Spleen (tissue), 11 donors: Measurements from ENCODE around the gene UQCC2. TPM values are rescaled to one million over a fixed set of nuclear protein-coding genes. Genes with fewer than 3 reads are reported as not detected.

Source experiments
- DNase-seq: peaks from one replicate; pipeline ENCODE4 v3.0.0-alpha.2; 2020
- H3K27ac ChIP-seq, 8 donors: fragments of 200-600 bp; sonication (generic) in 7 of 8; 1 replicate in 4 of 8; 2 replicates in 4 of 8; pipeline versions ENCODE4 v1.5.0 to v1.8.0; 2016 to 2021; ENCODE audit warnings: inconsistent platforms in 4 of 8, mild to moderate bottlenecking in 4 of 8, moderate library complexity in 1 of 8
- H3K27me3 ChIP-seq, 7 donors: fragments of 200-600 bp; sonication (generic) in 6 of 7; replicated peaks in 1 of 7; 1 replicate in 4 of 7; 2 replicates in 3 of 7; pipeline versions ENCODE4 v1.5.0 to v1.8.0; 2016 to 2021; ENCODE audit warnings: inconsistent platforms in 3 of 7, mild to moderate bottlenecking in 1 of 7
- H3K36me3 ChIP-seq, 6 donors: fragments of 200-600 bp; sonication (generic) in 5 of 6; 1 replicate in 4 of 6; 2 replicates in 2 of 6; pipeline versions ENCODE4 v1.5.0 to v1.8.0; 2016 to 2021; ENCODE audit warnings: inconsistent platforms in 2 of 6
- H3K4me1 ChIP-seq, 6 donors: fragments of 200-600 bp; sonication (generic) in 5 of 6; 1 replicate in 3 of 6; 2 replicates in 3 of 6; pipeline versions ENCODE4 v1.5.0 to v1.8.0; 2016 to 2021; ENCODE audit warnings: inconsistent platforms in 3 of 6
- H3K4me3 ChIP-seq, 8 donors: fragments of 200-600 bp; sonication (generic) in 7 of 8; 1 replicate in 4 of 8; 2 replicates in 4 of 8; pipeline versions ENCODE4 v1.5.0 to v1.8.0; 2016 to 2021; ENCODE audit warnings: inconsistent platforms in 4 of 8, mild to moderate bottlenecking in 4 of 8, moderate library complexity in 2 of 8
- H3K9me3 ChIP-seq, 8 donors: fragments of 200-600 bp; sonication (generic) in 7 of 8; 1 replicate in 4 of 8; 2 replicates in 4 of 8; pipeline versions ENCODE4 v1.5.0 to v1.8.0; 2016 to 2021; ENCODE audit warnings: inconsistent platforms in 4 of 8
- CTCF ChIP-seq, 11 experiments: fragments of 200-600 bp in 7 of 11; fragments of 450-650 bp in 4 of 11; sonication (generic) in 4 of 11; IDR thresholded peaks in 8 of 11; conservative IDR thresholded peaks in 3 of 11; 1 replicate in 7 of 11; 2 replicates in 4 of 11; pipeline versions ENCODE4 v1.4.0 to v1.8.0; 2016 to 2021; ENCODE audit warnings: antibody characterized with exemption in 11 of 11, inconsistent platforms in 4 of 11, mild to moderate bottlenecking in 1 of 11
- POLR2A ChIP-seq, 3 donors: fragments of 450-650 bp; IDR thresholded peaks; one replicate each; pipeline ENCODE4 v1.5.1; 2017; ENCODE audit warnings: antibody characterized with exemption in 3 of 3, mild to moderate bottlenecking in 1 of 3
- POLR2AphosphoS5 ChIP-seq, 3 donors: sonication (generic); formaldehyde crosslinking; IDR thresholded peaks; one replicate each; pipeline ENCODE4 v1.5.1; 2017; ENCODE audit warnings: antibody characterized with exemption in 3 of 3
- WGBS, 5 donors: extraction: QIAGEN DNeasy Blood & Tissue Kit in 3 of 5; methylation state at CpG; one replicate each; pipeline versions ENCODE4 v1.1.5 to v1.1.7; 2013 to 2018; 5-methylcytosine and 5-hydroxymethylcytosine counted together
- intact Hi-C: fragments of 100-400 bp; cut with DNase I; formaldehyde crosslinking; loops from one replicate; pipeline ENCODE4 v1.15.0; 2023; ENCODE audit warnings: low total_unique reads
- polyA plus RNA-seq, 3 donors: library from polyadenylated mRNA; stranded (reverse); fragments of 200-250 nt; gene quantifications; one replicate each; pipeline ENCODE4 v1.2.1, GENCODE V29; 2013
- total RNA-seq, 7 donors: library from RNA; depleted of rRNA in 3 of 7; stranded (reverse); fragments of >200 nt in 3 of 7; fragmentation: NEBNext Ultra II Directional in 4 of 7; extraction: Animal tissue kit (Norgen Biotek cat#: 25700) in 4 of 7; gene quantifications; one replicate each; pipeline versions ENCODE4 v1.1.0 to v1.2.1, GENCODE V29; 2016 to 2021
- donor health status: healthy with polysubstance abuse.
- donor health status: DM: no; HTN: no; CAD: no; lungs with moderate emphysema.
- donor health status: DM: no; HTN: no; CAD: no.
- donor health status: Bipolar disorder and iron deficiency.
- donor health status: healthy.
- donor health status: DM: no; HTN: no; CAD: no.
- donor health status: DM: yes; HTN: yes; CAD: no.

UQCC2 gene
- total and polyA plus RNA-seq, 10 donors = 8.7 to 77.0 (median 34.1) TPM

GRCh38 chr6:33721508-33721907 is 10.0 kb upstream of the UQCC2 start:
- no peak overlapping the region for H3K27ac ChIP-seq
- H3K27me3 ChIP-seq = peaks cover 0 to 15% (median 0%) of the 10 kb centered on the region in 7 donors
- H3K9me3 ChIP-seq = no peaks in the 10 kb centered on the region
- intact Hi-C loops = no loop called here
- TF ChIP-seq POLR2A (IDR thresholded peaks at IDR 0.05) (no peak), CTCF (IDR thresholded peaks at IDR 0.05 in 8 of 11, conservative IDR thresholded peaks at IDR 0.05 in 3 of 11) (no peak), POLR2AphosphoS5 (IDR thresholded peaks at IDR 0.05) (no peak)
- no peak overlapping the region for H3K4me3 ChIP-seq
- DNase-seq = no peak
- 41 to 75% (median 60%) methylated on average over 5 of the region's 5 CpGs for WGBS, 5 donors
- H3K4me1 ChIP-seq = peaks cover 0 to 16% (median 2%) of the 10 kb centered on the region in 6 donors
- no peaks in the 10 kb centered on the region for H3K36me3 ChIP-seq

- WGBS, 5 donors = 71 to 85% (median 78%) methylated on average over 1 of the region's 1 CpG
- H3K4me1 ChIP-seq = peaks cover 0 to 16% (median 2%) of the 10 kb centered on the region in 6 donors
Observed at GRCh38 chr6:33720998-33721397, 9.5 kb upstream of the UQCC2 start.

GRCh38 chr6:33719326-33719987 is 8.0 kb upstream of the UQCC2 start:
- intact Hi-C loops = no loop called here
- peaks cover 0 to 16% (median 2%) of the 10 kb centered on the region in 6 donors for H3K4me1 ChIP-seq
- 74 to 81% (median 76%) methylated on average over 11 of the region's 11 CpGs for WGBS, 5 donors

More at GRCh38 chr6:33720998-33721397, 9.5 kb upstream of the UQCC2 start:
- TF ChIP-seq CTCF (IDR thresholded peaks at IDR 0.05 in 8 of 11, conservative IDR thresholded peaks at IDR 0.05 in 3 of 11) (no peak), POLR2AphosphoS5 (IDR thresholded peaks at IDR 0.05) (no peak), POLR2A (IDR thresholded peaks at IDR 0.05) (no peak)
- no peaks in the 10 kb centered on the region for H3K9me3 ChIP-seq
- intact Hi-C loops = no loop called here
- H3K27me3 ChIP-seq = peaks cover 0 to 15% (median 0%) of the 10 kb centered on the region in 7 donors
- no peak for DNase-seq
- H3K4me3 ChIP-seq = no peak overlapping the region
- H3K36me3 ChIP-seq = no peaks in the 10 kb centered on the region
- H3K27ac ChIP-seq = no peak overlapping the region

More at GRCh38 chr6:33719326-33719987, 8.0 kb upstream of the UQCC2 start:
- Histone ChIP-seq H3K27me3 (peaks cover 0 to 15% (median 0%) of the 10 kb centered on the region in 7 donors), H3K9me3 (no peaks in the 10 kb centered on the region), H3K4me3 (no peak overlapping the region), H3K36me3 (no peaks in the 10 kb centered on the region), H3K27ac (no peak overlapping the region)
- no peak for TF ChIP-seq CTCF (IDR thresholded peaks at IDR 0.05 in 8 of 11, conservative IDR thresholded peaks at IDR 0.05 in 3 of 11)
- TF ChIP-seq POLR2A (IDR thresholded peaks at IDR 0.05) = no peak
- DNase-seq = peak; percentile 18
